Dedifferentiated amniotic fluid mesenchymal stem cell (primary cell): ENCODE data around the gene MDK.

Experiments used
- DNase-seq: peaks from one replicate; pipeline ENCODE4 v3.0.0-alpha.2; 2016; ENCODE audit errors: extremely low spot score

Gene MDK, protein sequence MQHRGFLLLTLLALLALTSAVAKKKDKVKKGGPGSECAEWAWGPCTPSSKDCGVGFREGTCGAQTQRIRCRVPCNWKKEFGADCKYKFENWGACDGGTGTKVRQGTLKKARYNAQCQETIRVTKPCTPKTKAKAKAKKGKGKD

GRCh38 chr11:46381048-46381818, at the start of gene MDK:
Gene MDK, plus strand, starts transcription at chr11:46381669. Its CDS starts 389 bp downstream, at chr11:46382058.
- DNase-seq: no peak

DNA sequence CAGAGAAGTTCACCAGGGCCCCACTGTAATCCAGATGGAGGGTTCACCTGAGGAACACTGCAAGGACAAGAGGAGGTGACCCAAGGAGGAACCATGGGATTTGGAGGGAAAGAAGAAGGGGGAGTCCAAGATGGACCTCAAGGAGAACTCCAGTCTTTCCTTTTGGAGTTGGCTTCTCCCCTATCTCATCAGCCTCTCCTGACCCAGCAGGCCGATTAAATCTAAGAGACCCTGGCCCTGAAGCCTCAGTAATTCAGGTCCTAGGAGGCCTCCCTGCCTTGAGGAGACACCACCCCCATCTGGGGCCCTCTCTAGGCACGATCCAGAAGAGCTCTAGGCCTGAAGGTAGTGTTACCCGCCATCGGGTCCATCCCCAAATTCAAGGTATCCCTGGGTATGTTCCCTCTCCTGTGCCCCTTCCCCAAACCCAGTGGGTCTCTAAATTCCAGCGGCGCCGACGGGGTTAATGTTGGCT, 49.3 kb upstream of the MDK start:
- no peak for DNase-seq

GRCh38 chr11:46332568-46333393, 48.7 kb upstream of the MDK start:
- no peak for DNase-seq

DNA sequence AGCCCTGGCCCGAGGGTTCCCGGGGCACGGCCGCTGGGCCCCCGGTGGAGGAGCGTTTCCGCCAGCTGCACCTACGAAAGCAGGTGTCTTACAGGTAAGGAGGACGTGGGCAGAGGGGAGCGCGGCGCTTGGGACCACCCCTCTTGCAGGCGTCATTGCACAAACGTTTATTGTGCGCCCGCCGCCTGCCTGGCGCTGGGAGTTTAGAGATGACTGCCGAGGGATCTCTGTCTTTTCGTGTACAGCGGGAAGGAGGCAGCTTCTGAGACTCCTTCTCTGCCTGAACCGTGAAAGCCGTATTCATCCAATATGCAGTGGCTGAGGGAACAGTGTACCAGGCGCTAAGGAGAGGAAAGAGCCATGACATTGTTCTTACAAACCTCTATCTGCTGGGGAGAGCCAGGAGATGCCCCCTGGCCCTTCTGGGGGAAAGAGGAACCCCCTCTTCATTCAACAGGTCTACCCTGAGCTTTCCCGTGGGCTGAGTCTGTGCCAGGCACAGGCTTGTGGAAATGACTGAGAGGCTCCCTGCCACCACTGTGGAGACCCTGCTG, 48.0 kb upstream of the MDK start:
- DNase-seq: no peak

DNA sequence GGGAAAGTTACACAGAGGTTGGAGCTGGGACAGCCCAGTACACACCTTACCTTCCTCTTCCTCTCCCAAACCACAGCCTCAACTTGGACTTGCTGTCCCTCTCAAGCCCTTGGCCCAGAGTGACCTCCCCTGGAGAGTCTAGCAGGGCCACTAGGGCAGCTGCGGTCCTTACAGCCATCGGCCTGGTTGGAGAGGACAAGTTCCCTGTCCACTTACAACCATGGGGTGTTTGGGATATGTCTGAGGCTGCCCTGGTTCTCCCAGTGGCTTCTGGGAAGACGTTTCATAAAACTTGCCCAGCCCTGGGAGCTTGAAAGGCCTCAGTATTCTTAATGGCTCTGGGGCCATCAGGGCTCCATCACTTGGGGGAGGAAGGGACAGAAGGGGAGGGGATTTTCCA, 47.3 kb upstream of the MDK start:
- DNase-seq: no peak

DNA sequence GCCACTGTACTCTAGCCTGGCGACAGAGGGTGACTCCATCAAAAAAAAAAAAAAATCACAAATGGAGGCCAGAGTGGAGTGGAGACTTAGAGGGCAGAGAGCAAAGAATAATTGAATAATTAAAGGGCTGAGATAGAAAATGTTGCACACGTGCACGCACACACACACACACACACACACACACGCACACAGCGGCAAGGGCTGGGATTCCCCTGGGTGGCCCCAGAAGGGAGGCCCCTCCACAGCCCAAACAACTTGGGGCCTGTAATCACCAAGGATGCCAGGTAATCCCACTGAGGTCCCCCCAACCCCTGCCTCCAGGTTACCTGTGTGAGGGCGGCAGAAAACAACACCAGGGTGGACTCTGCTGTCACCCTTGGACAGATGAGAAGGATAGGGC, 46.2 kb upstream of the MDK start:
- no peak for DNase-seq

DNA sequence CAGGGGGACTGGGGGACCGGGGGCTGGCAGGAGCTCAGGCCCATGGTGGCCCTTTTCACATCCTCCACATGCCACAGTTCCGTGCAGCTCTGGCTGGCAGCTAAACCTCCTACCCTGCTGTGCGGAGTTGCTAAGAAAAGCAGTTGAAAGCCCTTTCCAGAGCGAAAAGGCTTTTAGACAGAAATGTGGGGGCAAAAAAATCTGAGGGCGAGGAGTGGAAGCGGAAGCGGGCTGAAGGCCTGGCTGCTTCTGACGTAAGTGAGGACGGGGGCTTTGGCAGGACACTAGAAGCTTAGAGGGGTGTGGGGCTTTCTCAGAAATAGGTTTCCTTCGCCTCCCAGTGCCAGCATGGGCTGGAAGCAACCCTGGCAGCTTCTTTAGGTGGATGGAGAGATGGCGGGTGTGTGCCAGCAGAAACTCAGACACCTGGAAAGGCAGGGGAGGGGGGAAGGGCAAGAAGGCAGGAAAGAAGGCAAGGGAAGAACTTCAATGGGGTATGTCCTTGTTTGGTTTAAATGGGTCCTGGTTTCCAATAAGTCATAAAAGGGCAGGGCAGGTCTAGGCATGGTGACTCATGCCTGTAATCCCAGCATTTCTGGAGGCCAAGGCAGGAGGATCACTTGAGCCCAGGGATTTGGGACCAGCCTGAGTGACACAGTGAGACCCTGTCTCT, 45.4 kb upstream of the MDK start:
- DNase-seq: no peak

GRCh38 chr11:46336563-46337180, 44.8 kb upstream of the MDK start:
- no peak for DNase-seq

DNA sequence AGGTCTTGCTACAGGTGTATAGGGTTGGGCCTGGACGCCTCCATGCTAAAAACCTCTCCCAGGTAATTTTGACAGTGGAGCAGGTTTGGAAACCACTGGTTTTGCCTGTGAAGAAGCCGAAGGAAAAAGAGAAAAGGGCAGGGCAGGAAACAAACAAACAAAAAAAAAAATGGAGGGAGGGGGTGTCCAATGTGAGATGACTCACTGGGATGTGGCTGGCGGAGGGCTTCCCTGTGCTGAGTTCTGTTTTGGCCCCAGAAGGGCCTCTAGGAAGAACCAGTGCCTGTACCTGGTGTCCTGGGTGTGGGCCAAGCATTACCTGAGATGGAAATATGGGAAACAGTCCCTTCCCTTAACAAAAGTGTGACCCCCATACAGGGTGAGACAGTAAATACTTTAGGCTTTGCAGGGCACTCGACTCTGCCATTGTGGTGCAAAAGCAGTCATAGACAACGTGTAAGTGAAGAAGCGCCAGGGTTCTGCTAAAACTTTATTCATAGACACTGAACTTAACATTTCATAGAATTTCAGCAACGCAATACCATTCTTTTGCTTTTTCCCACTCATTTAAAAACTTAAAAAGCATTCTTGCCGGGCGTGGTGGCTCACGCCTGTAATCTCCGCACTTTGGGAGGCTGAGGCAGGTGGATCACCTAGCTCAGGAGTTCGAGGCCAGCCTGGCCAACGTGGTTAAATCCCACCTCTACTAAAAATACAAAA, 43.7 kb upstream of the MDK start:
- DNase-seq: no peak

DNA sequence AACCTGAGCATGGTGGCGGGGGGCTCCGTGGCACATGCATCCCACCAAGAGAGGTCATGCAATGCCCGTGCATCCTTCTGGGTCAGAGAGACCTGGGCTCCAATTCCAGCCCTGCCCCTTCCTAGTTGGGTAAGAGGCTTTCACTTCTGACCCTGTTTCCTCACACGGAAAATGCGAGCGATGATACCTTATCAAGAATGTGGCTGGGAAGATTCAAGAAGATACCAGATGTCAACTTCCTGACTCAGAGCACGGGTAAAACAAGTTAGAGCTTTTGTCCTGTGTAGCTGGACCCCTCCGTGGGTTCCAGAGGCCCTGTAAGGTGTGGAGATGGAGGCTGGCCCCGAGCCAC, 42.9 kb upstream of the MDK start:
- no peak for DNase-seq

- DNase-seq: peak; percentile 44
These were observed 42.3 kb upstream of the MDK start for GRCh38 chr11:46338988-46339666.

DNA sequence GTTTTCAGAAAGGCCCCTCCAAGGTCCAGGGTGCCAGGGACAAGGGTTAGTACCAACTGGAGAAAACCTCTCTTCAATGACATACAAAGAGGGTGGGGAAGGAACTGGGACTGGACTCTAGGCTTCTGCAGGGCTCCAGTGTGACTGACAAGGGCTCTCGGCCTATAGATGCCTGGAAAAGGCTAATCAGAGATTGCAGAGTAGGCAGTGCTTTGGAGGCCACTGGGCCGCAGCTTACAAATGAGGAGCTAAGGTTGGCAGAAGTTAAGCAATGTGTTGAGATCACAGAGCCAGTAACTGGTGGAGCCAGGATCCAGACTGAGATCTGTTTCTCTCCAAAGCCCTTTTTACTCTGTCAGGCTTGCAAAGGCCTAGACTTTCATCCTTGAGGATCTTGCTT, 41.7 kb upstream of the MDK start:
- no peak for DNase-seq

DNA sequence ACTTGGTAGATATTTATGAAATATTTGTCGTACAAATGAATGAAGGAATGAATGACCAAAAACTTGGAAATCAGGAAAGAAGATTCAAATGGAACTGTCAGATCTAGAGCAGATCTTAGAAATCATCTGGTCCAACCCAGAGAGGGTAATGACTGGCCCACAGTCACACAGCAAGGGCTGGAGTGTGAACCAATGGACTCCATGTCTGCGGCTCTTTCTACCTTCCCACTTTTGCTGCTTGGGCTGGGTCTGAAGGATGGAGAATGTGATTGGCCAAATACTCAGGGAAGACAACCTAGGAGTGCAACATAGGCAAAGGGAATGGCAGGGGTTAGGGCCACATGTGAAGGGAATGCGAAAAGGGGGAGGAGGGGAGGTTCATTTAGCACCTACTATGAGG, 40.0 kb upstream of the MDK start:
- DNase-seq: no peak

GRCh38 chr11:46342239-46342638, 39.2 kb upstream of the MDK start:
- DNase-seq: no peak

GRCh38 chr11:46343520-46343919, 37.9 kb upstream of the MDK start:
- no peak for DNase-seq

DNA sequence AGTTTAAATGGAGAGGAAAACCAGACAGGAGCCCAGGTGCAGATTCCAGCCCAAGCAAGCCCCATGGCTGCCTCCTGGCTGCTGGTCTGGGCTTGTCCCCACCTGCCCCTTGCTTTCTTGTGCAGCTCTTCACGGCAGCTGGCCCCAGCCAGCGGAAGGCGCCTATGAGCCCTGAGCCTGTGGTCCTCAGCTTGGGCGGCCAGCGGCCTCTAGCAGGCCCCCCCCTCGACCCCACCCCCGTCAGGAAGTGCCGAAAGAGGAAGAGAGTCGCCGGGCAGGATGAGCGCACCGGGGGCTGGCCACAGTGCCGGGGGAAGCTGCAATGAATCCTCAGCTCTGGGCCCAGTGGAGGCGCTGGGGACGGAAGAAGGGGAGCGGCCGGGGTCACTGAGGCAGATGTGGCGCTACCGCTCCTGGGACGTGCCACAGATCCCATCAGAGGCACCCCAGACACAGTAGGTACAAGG, 36.3 kb upstream of the MDK start:
- DNase-seq: no peak

DNA sequence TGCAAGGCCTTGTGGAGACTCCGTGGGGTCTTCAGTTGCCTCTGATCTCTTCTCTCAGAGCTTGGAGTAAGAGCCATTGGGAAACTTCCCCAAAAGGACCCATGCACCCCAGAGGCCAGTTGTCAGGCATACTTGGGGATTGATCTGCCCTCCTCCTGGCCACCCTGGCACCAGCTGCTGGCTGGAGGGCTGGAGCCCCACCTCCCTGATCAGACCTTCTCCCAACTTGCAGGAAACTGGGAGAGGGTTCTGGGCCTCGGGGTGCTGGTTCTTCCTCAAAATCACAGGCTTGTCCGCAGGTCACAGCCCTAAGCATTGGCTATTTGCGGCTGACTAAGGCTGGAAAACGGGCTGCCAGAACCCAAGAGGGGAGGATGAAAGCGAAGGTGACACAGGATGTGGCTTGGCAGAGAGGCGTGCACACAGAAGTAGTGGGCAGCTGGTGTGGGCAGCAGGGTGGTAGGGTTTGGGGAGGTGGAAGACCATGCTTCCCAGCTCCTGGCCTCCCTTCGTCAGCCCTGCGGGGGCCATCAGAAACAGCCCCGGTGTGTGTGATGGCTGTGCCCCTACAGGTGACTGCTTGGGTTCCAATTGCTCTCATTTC, 35.5 kb upstream of the MDK start:
- DNase-seq: no peak

- DNase-seq: peak; percentile 57
These were observed 34.4 kb upstream of the MDK start, which contains the start of gene DGKZ for GRCh38 chr11:46346886-46347636. Gene DGKZ, plus strand, starts transcription at chr11:46347463. Its CDS starts 197 bp downstream, at chr11:46347660.
